Activated CD8-positive, alpha-beta memory T cell treated with anti-CD3 and anti-CD28 coated beads for 24 hours (primary cell): ENCODE results near the gene KCNJ14.
A peak's percentile ranks its signal among the peaks of the same experiment; 100 is the strongest.
"Not testable (repeated sequence)": the region's sequence is repeated elsewhere in the genome, so short reads cannot be mapped to it uniquely, and the experiment has no call there.

Experiments used
- DNase-seq: peaks from one replicate; pipeline ENCODE4 v3.0.0-alpha.2; 2020

The KCNJ14 gene

GRCh38 chr19:48473161-48473966 is 18.0 kb downstream of the KCNJ14 start:
- DNase-seq = no peak

GRCh38 chr19:48474084-48474592 is 18.8 kb downstream of the KCNJ14 start:
- DNase-seq = no peak

- DNase-seq = no peak
Observed at GRCh38 chr19:48475369-48476068, 20.1 kb downstream of the KCNJ14 start.

DNA sequence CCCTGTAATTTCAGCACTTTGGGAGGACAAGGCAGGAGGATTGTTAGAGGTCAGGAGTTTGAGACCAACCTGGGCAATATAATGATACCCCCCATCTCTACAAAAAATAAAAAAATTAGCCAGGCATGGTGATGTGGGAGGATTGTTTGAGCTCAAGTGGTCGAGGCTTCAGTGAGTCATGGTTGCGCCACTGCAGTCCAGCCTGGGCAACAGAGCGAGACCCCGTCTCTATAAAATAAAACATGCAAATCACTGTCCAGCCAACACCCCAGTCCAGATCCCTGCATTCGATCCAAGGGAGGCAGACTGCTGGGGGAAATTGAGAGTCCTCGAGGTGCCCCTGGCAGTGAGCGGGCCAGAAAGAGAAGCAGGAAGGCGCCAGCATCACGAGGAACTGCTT is 20.8 kb downstream of the KCNJ14 start:
- no peak for DNase-seq

DNA sequence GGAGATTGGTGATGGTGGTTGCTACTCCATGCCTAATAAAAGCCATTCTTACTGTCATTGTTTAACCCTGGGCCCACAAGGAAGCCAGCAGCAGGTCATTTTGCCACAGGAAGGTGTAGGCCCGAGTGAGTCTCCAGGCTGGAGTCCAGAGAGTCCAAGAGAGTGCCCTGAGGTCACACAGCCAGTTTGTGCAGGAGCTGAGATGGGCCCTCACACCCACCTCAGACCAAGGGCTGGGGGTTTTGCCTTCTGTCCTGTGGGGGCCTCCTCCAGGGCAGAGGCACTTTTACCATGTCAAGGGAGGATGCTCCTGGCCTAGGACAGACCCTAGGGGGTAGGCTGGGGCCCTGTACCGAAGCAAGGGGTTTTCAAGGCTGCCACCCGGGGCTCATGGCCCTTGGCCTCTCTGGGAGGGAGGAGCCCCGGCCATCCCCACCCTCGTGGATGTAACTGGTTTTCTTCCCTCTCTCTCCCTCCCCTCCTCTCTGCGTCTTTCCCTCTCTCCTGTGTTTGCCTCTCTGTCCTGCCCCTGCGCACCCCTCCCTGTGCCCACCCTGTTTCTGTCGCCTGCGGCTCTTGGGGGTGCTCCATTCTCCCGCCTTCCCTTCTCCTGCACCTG is 21.8 kb downstream of the KCNJ14 start:
- DNase-seq = no peak

DNA sequence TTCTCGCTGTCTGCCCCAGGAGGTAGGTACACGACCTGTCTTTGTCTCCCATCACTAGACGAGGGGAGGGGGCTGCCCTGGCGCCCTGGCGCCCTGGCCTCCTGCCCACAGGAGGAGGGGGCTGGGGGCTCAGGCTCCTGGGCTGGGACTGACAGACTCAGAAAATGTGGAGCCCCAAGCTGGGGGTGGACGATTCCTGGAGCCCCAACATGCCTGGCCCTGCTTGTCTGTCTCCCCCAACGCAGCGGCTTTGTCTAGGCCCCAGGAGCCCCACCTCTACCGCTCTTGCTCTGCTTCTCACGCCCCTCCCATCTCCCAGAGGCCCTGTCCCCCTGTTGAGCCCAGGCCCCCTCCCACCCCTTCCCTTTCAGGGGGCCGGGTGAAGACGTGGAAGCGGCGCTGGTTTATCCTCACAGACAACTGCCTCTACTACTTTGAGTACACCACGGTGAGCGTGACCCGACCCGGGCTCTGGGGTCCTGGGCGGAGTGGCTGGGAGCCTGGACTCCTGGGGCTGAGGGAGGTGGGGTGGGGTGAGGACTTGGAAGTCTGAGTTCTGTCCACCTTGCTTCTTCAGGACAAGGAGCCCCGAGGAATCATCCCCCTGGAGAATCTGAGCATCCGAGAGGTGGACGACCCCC is 22.4 kb downstream of the KCNJ14 start:
- no peak for DNase-seq

- DNase-seq = no peak
Observed at GRCh38 chr19:48478339-48479256, 23.2 kb downstream of the KCNJ14 start.

DNA sequence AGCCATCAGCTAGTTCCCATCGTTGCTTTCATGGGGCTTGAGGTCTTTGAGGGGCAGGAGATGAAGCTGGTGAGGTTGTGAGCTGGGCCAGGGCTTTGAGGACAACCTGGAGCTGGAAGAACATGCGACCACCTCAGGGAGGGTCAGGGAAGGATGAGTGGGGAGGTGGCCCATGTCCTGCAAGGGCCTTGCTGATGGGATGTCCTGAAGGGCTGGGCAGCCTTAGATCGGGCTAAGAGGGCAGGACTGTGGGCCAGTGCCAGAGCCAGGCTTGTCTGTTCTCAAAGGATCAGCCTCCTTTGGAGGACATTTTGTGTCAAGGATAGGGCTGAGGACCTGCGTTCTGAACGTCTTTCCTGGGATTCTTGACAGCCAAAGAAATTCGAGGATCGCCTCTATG is 24.3 kb downstream of the KCNJ14 start:
- DNase-seq = no peak

DNA sequence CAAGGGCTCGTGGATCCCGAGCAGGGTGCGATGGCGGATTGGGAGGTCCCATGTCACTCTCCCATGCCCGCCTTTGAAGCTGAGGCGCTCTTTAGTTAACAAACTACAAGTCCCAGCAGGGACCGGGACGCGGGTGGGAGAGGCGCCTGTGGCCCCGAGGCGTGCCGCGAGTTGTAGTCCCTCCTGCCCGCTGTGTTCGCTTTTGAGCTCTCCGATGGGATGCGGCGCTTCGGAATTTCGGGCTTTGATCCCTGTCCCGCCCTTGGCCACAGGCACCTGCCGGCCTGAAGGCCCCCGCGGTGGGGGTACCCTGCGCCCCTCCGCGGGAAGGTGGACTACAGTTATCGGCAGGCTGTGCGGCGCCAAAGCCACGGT is 24.8 kb downstream of the KCNJ14 start:
- peak; percentile 76 for DNase-seq

- DNase-seq = peak; percentile 84
Observed at GRCh38 chr19:48480558-48481500, 25.5 kb downstream of the KCNJ14 start.

DNA sequence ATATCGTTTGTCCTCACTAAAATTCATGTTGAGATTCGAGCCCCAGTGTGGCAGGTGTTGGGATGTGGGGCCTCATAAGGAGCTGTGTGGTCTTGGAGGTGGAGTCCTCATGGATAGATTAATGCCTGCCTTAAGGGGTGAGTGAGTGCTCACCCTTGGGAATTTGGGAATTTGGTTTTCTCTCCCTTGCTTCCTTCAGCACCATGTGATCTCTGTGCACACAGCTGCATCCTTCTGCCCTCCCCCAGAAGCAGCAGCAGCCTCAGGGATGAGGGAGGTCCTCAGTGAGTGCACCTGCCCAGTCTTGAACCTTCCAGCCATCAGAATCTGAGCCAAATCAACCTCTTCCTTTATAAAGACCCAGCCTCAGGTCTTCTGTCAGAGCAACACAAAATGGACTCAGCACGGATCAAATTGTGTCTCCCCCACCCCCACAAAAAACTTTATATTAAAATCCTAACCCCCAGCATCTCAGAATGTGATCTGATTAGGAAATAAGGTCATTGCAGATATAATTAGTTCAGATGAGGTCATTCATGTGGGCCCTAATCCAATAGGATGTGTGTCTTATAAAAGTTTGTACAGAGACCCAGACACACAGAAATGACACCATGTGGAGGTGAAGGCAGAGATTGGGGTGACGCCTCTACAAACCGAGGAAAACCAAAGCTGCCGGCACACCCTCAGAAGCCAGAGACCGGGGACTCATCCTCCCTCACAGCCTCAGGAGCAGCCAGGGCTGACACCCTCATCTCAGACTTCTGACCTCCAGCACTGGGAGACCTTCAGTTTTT is 26.7 kb downstream of the KCNJ14 start:
- no peak for DNase-seq

DNA sequence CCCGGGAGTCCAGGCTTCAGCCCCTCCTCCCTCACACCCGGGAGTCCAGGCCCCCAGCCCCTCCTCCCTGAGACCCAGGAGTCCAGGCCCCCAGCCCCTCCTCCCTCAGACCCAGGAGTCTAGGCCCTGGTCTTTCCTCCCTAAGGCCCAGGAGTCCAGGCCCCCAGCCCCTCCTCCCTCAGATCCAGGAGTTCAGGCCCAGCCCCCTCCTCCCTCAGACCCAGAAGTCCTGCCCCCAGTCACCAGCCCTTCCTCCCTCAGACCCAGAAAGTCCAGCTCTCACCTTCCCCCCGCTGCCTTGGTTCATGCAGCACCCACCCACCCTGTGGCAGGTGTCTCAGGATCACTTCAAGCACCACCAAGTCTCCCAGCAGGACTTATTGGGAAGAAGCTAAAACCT is 27.9 kb downstream of the KCNJ14 start:
- no peak for DNase-seq

- no peak for DNase-seq
Observed at GRCh38 chr19:48484247-48484893, 29.0 kb downstream of the KCNJ14 start.

DNA sequence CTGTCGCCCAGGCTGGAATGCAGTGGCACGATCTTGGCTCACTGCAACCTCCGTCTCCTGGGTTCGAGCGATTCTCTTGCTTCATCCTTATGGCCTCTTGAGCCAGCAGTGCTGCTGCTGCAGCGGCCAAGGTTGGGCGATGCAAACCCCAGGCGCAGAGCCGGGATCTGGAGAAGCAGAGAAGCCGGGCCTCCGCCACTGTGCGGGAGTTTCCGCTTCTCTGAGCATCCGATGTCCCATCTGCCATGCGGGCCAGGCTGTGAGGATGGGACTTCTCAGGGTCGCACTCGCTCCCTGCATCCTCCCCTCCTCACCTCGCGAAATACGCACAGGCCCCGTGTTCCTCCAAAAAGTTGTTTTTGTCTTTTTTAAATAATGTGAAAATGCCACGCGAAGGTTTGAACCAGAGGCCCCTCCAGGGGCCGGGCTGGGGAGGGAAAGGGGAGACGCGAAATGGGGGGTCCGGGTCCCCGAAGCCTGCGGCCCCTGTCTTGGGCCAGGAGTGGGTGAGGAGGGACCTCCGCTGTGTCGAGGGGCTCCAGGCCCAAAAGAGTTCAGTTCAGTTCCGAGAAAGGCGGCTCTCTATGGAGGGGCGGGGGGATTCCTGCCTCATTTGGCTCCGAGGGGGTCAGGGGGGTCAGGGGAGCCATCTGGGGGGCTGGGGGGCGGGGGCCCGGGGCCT is 29.7 kb downstream of the KCNJ14 start:
- no peak for DNase-seq

- DNase-seq = not testable (repeated sequence)
Observed at GRCh38 chr19:48486706-48487105, 31.3 kb downstream of the KCNJ14 start.

DNA sequence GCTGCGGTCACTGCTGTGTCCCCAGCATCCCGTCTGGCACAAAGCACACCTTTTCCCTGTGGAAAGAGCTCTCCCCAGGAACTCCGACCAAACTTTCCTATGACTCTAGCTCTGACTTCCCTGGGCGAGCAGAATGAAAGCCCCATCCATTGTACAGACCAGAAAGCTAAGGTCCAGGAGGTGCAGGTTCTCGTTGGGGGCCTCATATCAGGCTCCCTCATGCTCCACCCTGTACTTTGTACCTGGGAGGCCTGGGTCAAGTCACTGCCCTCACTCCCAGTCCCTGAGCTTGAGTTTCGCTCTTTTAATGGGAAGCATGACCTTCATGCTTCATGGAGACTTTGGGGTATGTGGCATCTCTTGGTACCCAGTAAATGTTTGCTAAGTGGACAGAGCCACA is 32.2 kb downstream of the KCNJ14 start:
- no peak for DNase-seq

- DNase-seq = no peak
Observed at GRCh38 chr19:48487948-48488347, 32.6 kb downstream of the KCNJ14 start.

GRCh38 chr19:48488478-48488877 is 33.1 kb downstream of the KCNJ14 start:
- not testable (repeated sequence) for DNase-seq
